K562 (cell line): ENCODE results near the gene PBX4. TPM values are rescaled to one million over a fixed set of nuclear protein-coding genes. Genes with fewer than 3 reads are reported as not detected.

Experiments used
- ATAC-seq: fragments of 200-7000 bp; cut with Tn5 transposase; 3 replicates; pipeline ENCODE4 v1.9.1; 2020; ENCODE audit warnings: moderate library complexity
- BruUV-seq: library from RNA; stranded (reverse); fragments of 400-500 nt; replicated peaks from 2 replicates; lab custom pipeline; 2021; lab: Mats Ljungman, UMichigan
- CTCF ChIA-PET: fragments of 300-600 bp; formaldehyde crosslinking; extraction: SDS; loops from one replicate; lab custom pipeline; 2021; ENCODE audit warnings: low intra/inter-chr PET ratio; lab: Yijun Ruan, JAX
- POLR2A ChIA-PET: fragments of 300-600, 350-650 bp; sonication (Branson Sonifier 250); formaldehyde crosslinking; extraction: SDS; loops from one replicate; lab custom pipeline; 2021; ENCODE audit warnings: antibody characterized with exemption, inconsistent platforms; lab: Yijun Ruan, JAX
- DNase-seq, 4 experiments: peaks; one replicate each; pipeline versions ENCODE4 v3.0.0 to v3.0.0-alpha.2; 2011 to 2018; ENCODE audit warnings: low spot score in 3 of 4, mixed read lengths in 3 of 4; ENCODE audit errors: extremely low read depth in 1 of 4
- FAIRE-seq: peaks from 2 replicates; lab custom pipeline; 2011; peaks lifted over from hg19 to GRCh38; lab: Jason Lieb, UNC
- H2AFZ ChIP-seq: 2 replicates; pipeline ENCODE4 v1.6.0; 2011; ENCODE audit warnings: low read depth, low read length, control low read depth, inconsistent platforms
- H3K27ac ChIP-seq: fragments of 200-600 bp; 3 replicates; pipeline ENCODE4 v1.8.0; 2011; ENCODE audit warnings: low read depth, mild to moderate bottlenecking, control low read depth, inconsistent platforms, low read length, moderate library complexity, mixed read lengths; ENCODE audit errors: extremely low read depth
- H3K27me3 ChIP-seq, 2 experiments: fragments of 300-600 bp in 1 of 2; 2 replicates in 1 of 2; 3 replicates in 1 of 2; pipeline versions ENCODE4 v1.6.0 to v1.8.0; 2011; ENCODE audit warnings: inconsistent platforms in 2 of 2, low read length in 2 of 2, mild to moderate bottlenecking in 1 of 2, mixed read lengths in 1 of 2, moderate library complexity in 1 of 2; ENCODE audit not compliant: control insufficient read depth in 2 of 2, insufficient read depth in 2 of 2
- H3K36me3 ChIP-seq: fragments of 300-600 bp; 3 replicates; pipeline ENCODE4 v1.8.0; 2011; ENCODE audit warnings: mild to moderate bottlenecking, low read length, inconsistent platforms; ENCODE audit not compliant: control insufficient read depth, insufficient read depth
- H3K4me1 ChIP-seq, 2 experiments: fragments of 200-600 bp in 1 of 2; replicated peaks in 1 of 2; 2 replicates in 1 of 2; 3 replicates in 1 of 2; pipeline versions ENCODE4 v1.5.1 to v1.8.0; 2011; ENCODE audit warnings: inconsistent platforms in 2 of 2, low read length in 2 of 2, mild to moderate bottlenecking in 1 of 2, mixed read lengths in 1 of 2, moderate library complexity in 1 of 2; ENCODE audit not compliant: control insufficient read depth in 2 of 2, insufficient read depth in 2 of 2
- H3K4me2 ChIP-seq: 2 replicates; pipeline ENCODE4 v1.6.1; 2011; ENCODE audit warnings: low read length, control low read depth, inconsistent platforms, mixed read lengths; ENCODE audit not compliant: insufficient read depth
- H3K4me3 ChIP-seq: fragments of 200-600 bp; sonication (generic), shearing (Covaris generic); 2 replicates; pipeline ENCODE4 v1.5.1; 2016; ENCODE audit warnings: control low read depth, inconsistent platforms
- H3K79me2 ChIP-seq: fragments of 200-600 bp; 3 replicates; pipeline ENCODE4 v1.8.0; 2011; ENCODE audit warnings: low read length, inconsistent platforms; ENCODE audit not compliant: control insufficient read depth, insufficient read depth
- H3K9ac ChIP-seq, 2 experiments: 2 replicates each; pipeline versions ENCODE4 v1.6.0 to v1.6.1; 2011; ENCODE audit warnings: low read depth in 2 of 2, low read length in 2 of 2, control low read depth in 1 of 2, inconsistent platforms in 1 of 2, mild to moderate bottlenecking in 1 of 2, mixed read lengths in 1 of 2; ENCODE audit not compliant: insufficient read depth in 1 of 2
- H3K9me1 ChIP-seq: one replicate; pipeline ENCODE4 v1.6.0; 2011; ENCODE audit warnings: inconsistent platforms, mild to moderate bottlenecking, low read length, moderate library complexity; ENCODE audit not compliant: control insufficient read depth, insufficient read depth
- H3K9me3 ChIP-seq: replicated peaks from 2 replicates; pipeline ENCODE4 v1.5.1; 2011; ENCODE audit warnings: low read depth, low read length, inconsistent platforms; ENCODE audit not compliant: control insufficient read depth, insufficient read depth
- H4K20me1 ChIP-seq: replicated peaks from 2 replicates; pipeline ENCODE4 v1.6.1; 2011; ENCODE audit warnings: low read length, inconsistent platforms, mixed read lengths; ENCODE audit not compliant: control insufficient read depth, insufficient read depth
- CBX1 ChIP-seq: sonication (generic); IDR thresholded peaks from 2 replicates; pipeline ENCODE4 v1.6.1; 2016; ENCODE audit warnings: antibody characterized with exemption, low read depth, mild to moderate bottlenecking
- CBX5 ChIP-seq: IDR thresholded peaks from 2 replicates; pipeline ENCODE4 v1.6.1; 2014; ENCODE audit warnings: low read depth, borderline replicate concordance
- CREB1 ChIP-seq, 2 experiments: sonication (generic) in 1 of 2; formaldehyde crosslinking in 1 of 2; IDR thresholded peaks; 2 replicates each; pipeline versions ENCODE4 v1.6.1 to v1.8.0; 2012 to 2022; ENCODE audit warnings: inconsistent platforms in 1 of 2, mild to moderate bottlenecking in 1 of 2, missing genetic modification reagents in 1 of 2, moderate library complexity in 1 of 2
- CXXC5 ChIP-seq: fragments of 250-450 bp; sonication (Bioruptor Pico); IDR thresholded peaks from 2 replicates; pipeline ENCODE4 v1.8.0; 2022; ENCODE audit warnings: inconsistent platforms, mild to moderate bottlenecking, moderate library complexity
- EGR1 ChIP-seq: fragments of 450-650 bp; conservative IDR thresholded peaks from 2 replicates; pipeline ENCODE4 v1.6.1; 2017; ENCODE audit warnings: mild to moderate bottlenecking
- ERF ChIP-seq: fragments of 450-650 bp; formaldehyde crosslinking; IDR thresholded peaks from 2 replicates; pipeline ENCODE4 v1.4.0; 2020; ENCODE audit warnings: mild to moderate bottlenecking, mixed read lengths
- KLF1 ChIP-seq: fragments of 450-650 bp; IDR thresholded peaks from 2 replicates; pipeline ENCODE4 v1.6.1; 2016; ENCODE audit warnings: missing genetic modification characterization, missing compliant biosample characterization
- L3MBTL2 ChIP-seq: fragments of 450-650 bp; IDR thresholded peaks from 2 replicates; pipeline ENCODE4 v1.6.1; 2016; ENCODE audit warnings: mild to moderate bottlenecking, moderate library complexity
- MAFK ChIP-seq: IDR thresholded peaks from 2 replicates; pipeline ENCODE4 v1.6.1; 2011; ENCODE audit warnings: low read length, improper control_type of control experiment
- MNT ChIP-seq, 2 experiments: fragments of 450-650 bp; conservative IDR thresholded peaks; 2 replicates each; pipeline ENCODE4 v1.6.1; 2017; ENCODE audit warnings: mild to moderate bottlenecking in 2 of 2, moderate library complexity in 2 of 2
- MTF1 ChIP-seq: fragments of 250-450 bp; sonication (Bioruptor Pico); IDR thresholded peaks from 2 replicates; pipeline ENCODE4 v1.9.0; 2021; ENCODE audit warnings: moderate library complexity, mild to moderate bottlenecking, inconsistent platforms, borderline replicate concordance
- MYC ChIP-seq, 2 experiments: fragments of 250-450 bp in 1 of 2; sonication (Bioruptor Pico) in 1 of 2; IDR thresholded peaks; 2 replicates each; pipeline versions ENCODE4 v1.5.1 to v1.6.1; 2012 to 2021; ENCODE audit warnings: low read depth in 2 of 2, borderline replicate concordance in 1 of 2, improper control_type of control experiment in 1 of 2, low read length in 1 of 2, mild to moderate bottlenecking in 1 of 2, moderate library complexity in 1 of 2
- PCBP1 ChIP-seq: fragments of 200-400 bp; formaldehyde crosslinking; IDR thresholded peaks from 2 replicates; pipeline ENCODE4 v1.6.1; 2018; ENCODE audit warnings: mild to moderate bottlenecking, low read depth, low read length; ENCODE audit not compliant: poor library complexity, severe bottlenecking
- PHF8 ChIP-seq: fragments of 200-600 bp; sonication (generic); IDR thresholded peaks from 2 replicates; pipeline ENCODE4 v1.6.1; 2012; ENCODE audit warnings: mixed run types, mild to moderate bottlenecking, inconsistent platforms, low read length, moderate library complexity, borderline replicate concordance
- SMAD1 ChIP-seq: fragments of 150-350 bp; IDR thresholded peaks from 2 replicates; pipeline ENCODE4 v1.6.1; 2014; ENCODE audit warnings: low read length, low read depth; ENCODE audit not compliant: partially characterized antibody
- SP1 ChIP-seq: sonication (generic); formaldehyde crosslinking; IDR thresholded peaks from 2 replicates; pipeline ENCODE4 v1.8.1; 2022; ENCODE audit warnings: mild to moderate bottlenecking, missing genetic modification reagents
- ZFP36 ChIP-seq: fragments of 150-350 bp; IDR thresholded peaks from 2 replicates; pipeline ENCODE4 v1.6.1; 2018; ENCODE audit warnings: low read length, low read depth; ENCODE audit not compliant: partially characterized antibody
- WGBS: fragments of 100-300 bp; shearing (Covaris generic); methylation state at CpG from one replicate; pipeline ENCODE4 v1.1.6; 2016; ENCODE audit warnings: low coverage, mixed read lengths; ENCODE audit not compliant: insufficient coverage; ENCODE audit errors: missing lambda C conversion rate; 5-methylcytosine and 5-hydroxymethylcytosine counted together
- in situ Hi-C: fragments of 300-500 bp; cut with MboI; formaldehyde crosslinking; loops from 4 replicates; pipeline ENCODE4 v1.15.0; 2018; ENCODE audit warnings: inconsistent platforms, mixed read lengths
- intact Hi-C: fragments of 100-400 bp; cut with micrococcal nuclease; formaldehyde crosslinking; loops from 2 replicates; pipeline ENCODE4 v1.14.2; 2022
- polyA plus RNA-seq, 8 experiments: library from polyadenylated mRNA; depleted of rRNA in 4 of 8; stranded (reverse) in 5 of 8; unstranded in 3 of 8; fragments of >200 nt; fragmentation: Nextera tagmentation in 2 of 8; fragmentation: Illumina TruSeq in 1 of 8; extraction: Ambion mirVana in 2 of 8; extraction: Trizol in 1 of 8; gene quantifications; 2 replicates each; pipeline versions ENCODE4 v1.2.1 to v1.2.3, GENCODE V29; 2011 to 2014; ENCODE audit warnings: inconsistent platforms in 1 of 8, missing spikeins in 1 of 8
- total RNA-seq, 7 experiments: library from RNA; depleted of rRNA in 6 of 7; stranded (reverse); fragments of >200 nt in 6 of 7; fragmentation: Illumina TruSeq in 2 of 7; extraction: Trizol in 2 of 7; gene quantifications; 2 replicates each; pipeline versions ENCODE4 v1.2.1 to v1.2.3, GENCODE V29; 2011 to 2021; ENCODE audit warnings: low replicate concordance in 1 of 7
- TF ChIP-seq, protein P1 (sequence below): sonication (generic); formaldehyde crosslinking; IDR thresholded peaks from 2 replicates; pipeline ENCODE4 v1.8.0; 2022; ENCODE audit warnings: missing genetic modification reagents, mild to moderate bottlenecking, moderate library complexity, borderline replicate concordance

Gene PBX4
- total and polyA plus RNA-seq, 9 of the 15 experiments (the other 6 are each of a cell fraction or from before 2014, with no cell fraction given) = 0.11 to 3.8 (median 1.6) TPM; not detected in 1

- in situ Hi-C loops = loop anchor here (25.0 kb wide), 1 partner anchor 97 kb away; the partner anchor contains the start of genes GMIP and LPAR2
- POLR2A ChIA-PET = interaction anchor here (0.6 kb wide), 1 partner anchor 17 kb away, joined by 3 read pairs; no protein-coding TSS in a partner anchor
- FAIRE-seq (peak; percentile 65), ATAC-seq (peak; percentile 88), DNase-seq (peak; percentile 92 to 97 (median 96))
- Histone ChIP-seq H4K20me1 (no peaks in the 10 kb centered on the region), H3K36me3 (no peaks in the 10 kb centered on the region), H3K27ac (peak overlapping the region; percentile 68; the same call in 1 of the 3 replicates), H3K79me2 (no peaks in the 10 kb centered on the region), H3K9me1 (no peaks in the 10 kb centered on the region), H3K4me3 (peak overlapping the region; percentile 34), H3K9me3 (no peaks in the 10 kb centered on the region; the same call in 1 of the 2 replicates), H2AFZ (peak overlapping the region; percentile 82), H3K4me1 (peaks cover 2 to 71% of the 10 kb centered on the region in 2 experiments; a peak in 2 of 5 replicates), H3K9ac (no peak overlapping the region; a peak in 1 of 4 replicates), H3K27me3 (0 out of 5 replicates have a peak, but pooled peaks cover 0 to under 1% of the 10 kb centered on the region in 2 experiments), H3K4me2 (peak overlapping the region; percentile 62; the same call in 1 of the 2 replicates)
- 62% methylated on average over 38 of the region's 74 CpGs for WGBS
- BruUV-seq = no TSS peak
- intact Hi-C loops = no loop called here
- CTCF ChIA-PET = no interaction called here
- TF ChIP-seq L3MBTL2 (peak; percentile 98), ZFP36 (no peak), CBX1 (peak; percentile 66), PCBP1 (peak; percentile 77), MAFK (no peak), KLF1 (0 out of 2 replicates have a peak, but pooled peaks have one; percentile 46), CREB1 (IDR thresholded peaks at IDR 0.05) (peak; percentile 58), CREB1 (CRISPR knock-in tag; IDR thresholded peaks at IDR 0.05) (no peak), MTF1 (no peak), SMAD1 (no peak), ERF (CRISPR knock-in tag) (no peak), MNT (conservative IDR thresholded peaks at IDR 0.05) (peak in 1 of 2 experiments; percentile 43; a peak in 1 of 4 replicates), CBX5 (no peak), CXXC5 (CRISPR knock-in tag) (peak; percentile 54), PHF8 (peak; percentile 5; the same call in 1 of the 2 replicates), EGR1 (no peak), SP1 (peak; percentile 26; the same call in 1 of the 2 replicates), MYC (IDR thresholded peaks at IDR 0.05; ENCODE audit: low read depth, low read length) (peak; percentile 91), MYC (CRISPR knock-in tag; IDR thresholded peaks at IDR 0.05; ENCODE audit: borderline replicate concordance, low read depth) (no peak)
- TF ChIP-seq, protein P1, sequence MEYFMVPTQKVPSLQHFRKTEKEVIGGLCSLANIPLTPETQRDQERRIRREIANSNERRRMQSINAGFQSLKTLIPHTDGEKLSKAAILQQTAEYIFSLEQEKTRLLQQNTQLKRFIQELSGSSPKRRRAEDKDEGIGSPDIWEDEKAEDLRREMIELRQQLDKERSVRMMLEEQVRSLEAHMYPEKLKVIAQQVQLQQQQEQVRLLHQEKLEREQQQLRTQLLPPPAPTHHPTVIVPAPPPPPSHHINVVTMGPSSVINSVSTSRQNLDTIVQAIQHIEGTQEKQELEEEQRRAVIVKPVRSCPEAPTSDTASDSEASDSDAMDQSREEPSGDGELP (CRISPR knock-in tag) = no peak
Observed at GRCh38 chr19:19540064-19540714, 78.3 kb downstream of the PBX4 start.
